ENCODE results near the gene VTI1B. TPM values are rescaled to one million over a fixed set of nuclear protein-coding genes. Genes with fewer than 3 reads are reported as not detected.
A peak's percentile ranks its signal among the peaks of the same experiment; 100 is the strongest.

Gene VTI1B
- total RNA-seq, 3 donors from 2014 or later (not counting 1 experiment from before 2014, with no cell fraction given) = 47.5 to 77.1 (median 57.9) TPM

DNA sequence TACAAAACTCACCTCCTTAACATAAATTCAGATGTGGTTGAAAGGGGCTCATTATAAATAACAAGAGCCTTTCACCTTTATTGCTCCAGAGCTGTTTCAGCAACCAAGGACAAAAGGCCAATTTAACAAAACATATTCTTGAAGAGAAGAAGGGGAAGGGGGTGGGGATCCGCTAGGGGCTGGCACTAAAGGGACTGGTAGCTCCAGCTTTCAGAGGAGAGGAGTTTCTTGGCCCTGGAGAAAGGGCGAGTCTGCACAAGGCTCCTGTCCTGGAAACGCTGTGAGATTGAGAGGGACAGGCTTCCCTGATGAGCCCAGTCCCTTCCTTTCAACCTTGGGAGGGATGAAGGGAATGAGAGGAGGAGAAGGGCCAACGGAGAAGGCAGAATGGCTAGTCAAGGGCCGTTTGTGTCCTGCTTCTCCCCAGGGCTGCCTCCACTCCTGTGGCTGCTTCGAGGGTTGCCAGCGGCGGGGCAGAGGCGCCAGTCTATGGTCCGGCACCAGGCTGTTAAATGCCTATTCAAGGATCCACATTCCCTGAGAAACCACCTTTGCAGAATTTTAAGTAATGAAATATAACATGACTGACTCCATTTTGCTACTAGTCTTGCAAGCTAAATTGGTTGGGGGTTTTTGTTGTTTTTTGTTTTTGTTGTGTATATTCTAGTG, 64.7 kb downstream of the VTI1B start:
- 83% methylated on average over 10 of the region's 10 CpGs for WGBS (ENCODE audit: insufficient coverage)
- TF ChIP-seq, protein P1, sequence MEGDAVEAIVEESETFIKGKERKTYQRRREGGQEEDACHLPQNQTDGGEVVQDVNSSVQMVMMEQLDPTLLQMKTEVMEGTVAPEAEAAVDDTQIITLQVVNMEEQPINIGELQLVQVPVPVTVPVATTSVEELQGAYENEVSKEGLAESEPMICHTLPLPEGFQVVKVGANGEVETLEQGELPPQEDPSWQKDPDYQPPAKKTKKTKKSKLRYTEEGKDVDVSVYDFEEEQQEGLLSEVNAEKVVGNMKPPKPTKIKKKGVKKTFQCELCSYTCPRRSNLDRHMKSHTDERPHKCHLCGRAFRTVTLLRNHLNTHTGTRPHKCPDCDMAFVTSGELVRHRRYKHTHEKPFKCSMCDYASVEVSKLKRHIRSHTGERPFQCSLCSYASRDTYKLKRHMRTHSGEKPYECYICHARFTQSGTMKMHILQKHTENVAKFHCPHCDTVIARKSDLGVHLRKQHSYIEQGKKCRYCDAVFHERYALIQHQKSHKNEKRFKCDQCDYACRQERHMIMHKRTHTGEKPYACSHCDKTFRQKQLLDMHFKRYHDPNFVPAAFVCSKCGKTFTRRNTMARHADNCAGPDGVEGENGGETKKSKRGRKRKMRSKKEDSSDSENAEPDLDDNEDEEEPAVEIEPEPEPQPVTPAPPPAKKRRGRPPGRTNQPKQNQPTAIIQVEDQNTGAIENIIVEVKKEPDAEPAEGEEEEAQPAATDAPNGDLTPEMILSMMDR (IDR thresholded peaks at IDR 0.05) = no peak
- H3K27ac Mint-ChIP-seq = no peak overlapping the region
- intact Hi-C loops (cut with micrococcal nuclease) = no loop called here
- Histone ChIP-seq H3K9me3 (ENCODE audit: control insufficient read depth, insufficient read depth, low read length) (no peaks in the 10 kb centered on the region), H3K4me1 (ENCODE audit: control insufficient read depth, insufficient read depth, low read length) (no peaks in the 10 kb centered on the region), H3K36me3 (ENCODE audit: control insufficient read depth, insufficient read depth, low read length) (no peaks in the 10 kb centered on the region), H3K27ac (ENCODE audit: low read length) (no peak overlapping the region), H3K4me3 (ENCODE audit: low read length) (no peak overlapping the region), H3K27me3 (ENCODE audit: control insufficient read depth, insufficient read depth, low read length) (no peaks in the 10 kb centered on the region)
- no peaks in the 10 kb centered on the region for H3K9me3 Mint-ChIP-seq
- H3K27me3 Mint-ChIP-seq (ENCODE audit: low read depth in 2 of 2) = peaks cover 7 to 14% of the 10 kb centered on the region in 2 donors
- H3K36me3 Mint-ChIP-seq = no peaks in the 10 kb centered on the region
- no peak for DNase-seq
- H3K4me1 Mint-ChIP-seq = no peaks in the 10 kb centered on the region
- no peak overlapping the region for H3K4me3 Mint-ChIP-seq
- ATAC-seq = no peak

DNA sequence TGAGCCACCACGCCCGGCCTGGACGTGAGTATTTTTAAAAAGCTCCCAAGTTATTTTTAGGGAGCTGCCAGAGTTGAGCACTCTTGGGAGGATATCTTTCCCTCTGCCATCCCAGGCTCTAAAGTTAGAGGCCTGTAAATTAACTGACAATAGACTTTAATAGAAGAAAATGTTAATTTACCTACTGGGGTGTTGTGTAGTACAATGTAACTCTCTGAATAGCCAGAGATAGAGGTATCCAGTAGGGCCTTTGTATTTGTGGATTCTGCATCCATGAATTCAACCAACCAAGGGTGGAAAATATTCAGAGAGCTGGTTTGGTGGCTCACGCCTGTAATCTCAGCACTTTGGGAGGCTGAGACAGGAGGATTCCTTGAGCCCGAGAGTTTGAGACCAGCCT, 66.8 kb downstream of the VTI1B start:
- ATAC-seq = no peak
- no peak overlapping the region for H3K4me3 ChIP-seq (ENCODE audit: low read length)
- no peaks in the 10 kb centered on the region for H3K4me1 Mint-ChIP-seq
- no peak for DNase-seq
- no peaks in the 10 kb centered on the region for H3K27me3 ChIP-seq (ENCODE audit: control insufficient read depth, insufficient read depth, low read length)
- no peaks in the 10 kb centered on the region for H3K9me3 ChIP-seq (ENCODE audit: control insufficient read depth, insufficient read depth, low read length)
- peaks cover 9 to 13% of the 10 kb centered on the region in 2 donors for H3K27me3 Mint-ChIP-seq (ENCODE audit: low read depth in 2 of 2)
- H3K9me3 Mint-ChIP-seq = no peaks in the 10 kb centered on the region
- H3K4me1 ChIP-seq (ENCODE audit: control insufficient read depth, insufficient read depth, low read length) = no peaks in the 10 kb centered on the region
- H3K27ac ChIP-seq (ENCODE audit: low read length) = no peak overlapping the region
- TF ChIP-seq, protein P1 (IDR thresholded peaks at IDR 0.05) = no peak
- H3K4me3 Mint-ChIP-seq = no peak overlapping the region
- intact Hi-C loops (cut with micrococcal nuclease) = no loop called here
- WGBS (ENCODE audit: insufficient coverage) = 98% methylated on average over 5 of the region's 5 CpGs
- no peaks in the 10 kb centered on the region for H3K36me3 ChIP-seq (ENCODE audit: control insufficient read depth, insufficient read depth, low read length)
- H3K27ac Mint-ChIP-seq = no peak overlapping the region
- H3K36me3 Mint-ChIP-seq = no peaks in the 10 kb centered on the region

DNA sequence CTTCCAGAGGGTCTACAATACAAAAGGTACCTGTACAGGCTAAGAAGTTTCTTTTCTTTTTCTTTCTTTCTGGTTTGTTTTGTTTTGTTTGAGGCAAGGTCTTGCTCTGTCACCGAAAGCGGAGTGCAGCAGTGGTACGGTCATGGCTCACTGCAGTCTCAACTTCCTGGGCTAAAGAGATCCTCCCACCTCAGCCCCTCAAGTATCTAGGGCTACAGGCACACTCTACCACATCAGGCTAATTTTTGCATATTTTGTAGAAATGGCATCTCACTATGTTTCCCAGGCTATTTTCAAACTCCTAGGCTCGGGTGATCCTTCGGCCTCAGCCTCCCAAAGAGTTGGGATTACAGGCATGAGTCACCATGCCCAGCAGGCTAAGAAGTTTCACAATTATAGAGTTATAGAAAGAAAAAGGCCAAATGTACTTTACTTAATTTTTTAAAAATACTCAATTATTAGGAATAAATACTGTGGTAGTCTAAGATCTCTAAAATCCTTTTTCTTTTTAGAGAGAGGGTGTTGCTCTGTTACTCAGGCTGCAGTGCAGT, 71.4 kb downstream of the VTI1B start:
- DNase-seq (no peak), ATAC-seq (no peak)
- TF ChIP-seq, protein P1 (IDR thresholded peaks at IDR 0.05) = no peak
- Mint-ChIP-seq H3K4me3 (no peak overlapping the region), H3K9me3 (no peaks in the 10 kb centered on the region), H3K36me3 (no peaks in the 10 kb centered on the region), H3K4me1 (peaks cover 24 to 26% of the 10 kb centered on the region in 2 donors), H3K27me3 (ENCODE audit: low read depth in 2 of 2) (peaks cover 9 to 10% of the 10 kb centered on the region in 2 donors), H3K27ac (no peak overlapping the region)
- H3K9me3 ChIP-seq (ENCODE audit: control insufficient read depth, insufficient read depth, low read length) = no peaks in the 10 kb centered on the region
- no peak overlapping the region for H3K4me3 ChIP-seq (ENCODE audit: low read length)
- no peaks in the 10 kb centered on the region for H3K36me3 ChIP-seq (ENCODE audit: control insufficient read depth, insufficient read depth, low read length)
- H3K4me1 ChIP-seq (ENCODE audit: control insufficient read depth, insufficient read depth, low read length) = peaks cover 15% of the 10 kb centered on the region
- H3K27ac ChIP-seq (ENCODE audit: low read length) = peak overlapping the region; percentile 43
- no peaks in the 10 kb centered on the region for H3K27me3 ChIP-seq (ENCODE audit: control insufficient read depth, insufficient read depth, low read length)
- WGBS (ENCODE audit: insufficient coverage) = 31% methylated on average over 5 of the region's 5 CpGs
- intact Hi-C loops (cut with micrococcal nuclease) = no loop called here

All from natural killer cell (primary cell).